HG03575 (cell line): ENCODE data around the gene CRAMP1.
"Not testable (repeated sequence)": the region's sequence is repeated elsewhere in the genome, so short reads cannot be mapped to it uniquely, and the experiment has no call there.

ENCODE experiments used
- ATAC-seq: cut with Tn5 transposase; IDR thresholded peaks from one replicate; pipeline ENCODE4 v1.9.1; 2021; ENCODE audit not compliant: unreplicated experiment, insufficient number of reproducible peaks, low FRiP score; ENCODE audit errors: extremely low read depth

CRAMP1 gene

GRCh38 chr16:1700246-1700645 lies 88.1 kb downstream of the CRAMP1 start:
- no peak for ATAC-seq

- no peak for ATAC-seq
Measured at GRCh38 chr16:1701216-1701878, 89.2 kb downstream of the CRAMP1 start.

GRCh38 chr16:1705324-1705687 lies 93.1 kb downstream of the CRAMP1 start:
- not testable (repeated sequence) for ATAC-seq

GRCh38 chr16:1705688-1706385 lies 93.7 kb downstream of the CRAMP1 start, which contains the start of gene MAPK8IP3:
Gene MAPK8IP3, plus strand, starts transcription at chr16:1706195. Its CDS starts 145 bp downstream, at chr16:1706340.
- no peak for ATAC-seq

GRCh38 chr16:1706386-1707192 lies 94.4 kb downstream of the CRAMP1 start:
- ATAC-seq: no peak

- no peak for ATAC-seq
Measured at GRCh38 chr16:1707193-1707790, 95.1 kb downstream of the CRAMP1 start.

- ATAC-seq: no peak
Measured at GRCh38 chr16:1708083-1708767, 96.1 kb downstream of the CRAMP1 start.

GRCh38 chr16:1708768-1709180 lies 96.6 kb downstream of the CRAMP1 start:
- no peak for ATAC-seq

GRCh38 chr16:1709356-1709755 lies 97.2 kb downstream of the CRAMP1 start:
- no peak for ATAC-seq

GRCh38 chr16:1710811-1711507 lies 98.8 kb downstream of the CRAMP1 start:
- ATAC-seq: no peak

GRCh38 chr16:1712791-1713261 lies 100.7 kb downstream of the CRAMP1 start:
- ATAC-seq: no peak

GRCh38 chr16:1713331-1713730 lies 101.2 kb downstream of the CRAMP1 start:
- no peak for ATAC-seq

GRCh38 chr16:1713933-1714332 lies 101.8 kb downstream of the CRAMP1 start:
- no peak for ATAC-seq

- no peak for ATAC-seq
Measured at GRCh38 chr16:1715220-1715619, 103.1 kb downstream of the CRAMP1 start.

GRCh38 chr16:1718236-1718635 lies 106.1 kb downstream of the CRAMP1 start:
- ATAC-seq: not testable (repeated sequence)

- ATAC-seq: not testable (repeated sequence)
Measured at GRCh38 chr16:1719559-1720229, 107.5 kb downstream of the CRAMP1 start.

- no peak for ATAC-seq
Measured at GRCh38 chr16:1721372-1721771, 109.2 kb downstream of the CRAMP1 start.
